ENCODE results near the gene HTT.

DNA sequence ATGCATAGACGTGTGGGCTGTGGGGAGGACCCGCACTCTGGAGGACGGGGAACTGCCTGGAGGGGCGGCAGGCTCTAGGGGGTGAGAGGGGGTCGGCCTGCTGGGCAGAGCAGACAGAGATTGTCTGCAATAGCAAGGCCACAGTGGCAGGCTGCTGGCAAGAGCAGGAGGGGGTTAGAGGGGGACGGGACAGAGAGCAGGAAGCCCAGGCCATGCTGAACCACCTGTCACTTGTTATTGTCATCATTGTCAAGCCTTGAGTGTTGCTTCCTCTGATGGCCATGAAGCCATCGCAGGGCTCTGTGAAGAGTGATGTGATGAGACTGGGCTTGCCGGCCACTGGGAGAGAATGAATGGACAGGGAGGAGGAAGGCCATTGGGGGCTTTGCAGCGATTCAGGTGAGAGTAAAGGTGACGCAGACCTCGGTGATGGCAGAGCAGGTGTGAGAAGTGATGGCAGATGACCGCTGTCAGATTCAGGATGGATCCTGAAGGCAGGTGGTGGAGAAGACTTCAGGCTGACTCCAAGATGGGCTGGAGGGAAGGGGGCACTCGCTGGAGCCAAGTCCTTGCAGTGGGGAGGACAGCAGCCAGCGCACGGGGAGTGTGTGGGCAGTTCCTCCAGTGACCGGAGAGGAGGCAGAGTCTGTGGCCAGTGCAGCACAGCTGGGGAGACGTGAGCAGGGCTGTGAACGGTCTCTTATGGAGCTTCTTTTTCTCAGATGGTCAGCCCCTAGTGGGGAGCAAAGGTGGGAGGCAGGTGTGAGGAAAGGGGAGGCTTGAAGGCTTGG, 43.7 kb upstream of the HTT start:
- TF ChIP-seq CTCF (IDR thresholded peaks at IDR 0.05) = no peak
- no peak for TF ChIP-seq POLR2A (IDR thresholded peaks at IDR 0.05)

Data from lower leg skin (tissue), 3 donors.